Measurements from ENCODE around the gene SLC15A3. TPM values are rescaled to one million over a fixed set of nuclear protein-coding genes. Genes with fewer than 3 reads are reported as not detected.

SLC15A3 gene
- total RNA-seq, 4 donors from 2014 or later, result 6.3 to 16.5 (median 8.9) TPM

DNA sequence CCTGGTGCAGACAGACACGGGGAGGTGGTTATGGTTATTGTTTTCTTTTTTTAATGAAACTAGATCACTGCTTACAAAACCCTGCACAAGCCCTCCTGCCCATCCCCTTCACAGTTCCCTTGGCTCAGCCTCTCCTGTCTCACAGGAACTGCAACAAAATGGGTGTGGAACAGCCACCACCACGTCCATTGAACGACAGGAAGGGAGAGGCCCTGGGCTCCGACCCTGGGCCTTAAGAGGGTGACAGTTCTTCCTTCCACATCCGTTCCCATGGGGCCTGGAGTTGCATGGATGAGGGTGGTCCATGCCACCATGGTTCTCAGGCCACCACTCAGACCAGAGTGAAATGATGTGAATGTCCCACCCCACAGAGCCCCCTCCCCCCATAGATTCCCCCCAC, 61.3 kb downstream of the SLC15A3 start:
- no peak for DNase-seq
- no peaks in the 10 kb centered on the region for H3K27me3 ChIP-seq
- WGBS, 2 donors, result 57 to 63% methylated on average over 4 to 5 of the region's 5 CpGs
- H3K4me3 ChIP-seq (replicated peaks in 1 of 3), result no peak overlapping the region
- no peak overlapping the region for H3K27ac ChIP-seq
- TF ChIP-seq POLR2A (IDR thresholded peaks at IDR 0.05), result no peak
- TF ChIP-seq, protein P1, sequence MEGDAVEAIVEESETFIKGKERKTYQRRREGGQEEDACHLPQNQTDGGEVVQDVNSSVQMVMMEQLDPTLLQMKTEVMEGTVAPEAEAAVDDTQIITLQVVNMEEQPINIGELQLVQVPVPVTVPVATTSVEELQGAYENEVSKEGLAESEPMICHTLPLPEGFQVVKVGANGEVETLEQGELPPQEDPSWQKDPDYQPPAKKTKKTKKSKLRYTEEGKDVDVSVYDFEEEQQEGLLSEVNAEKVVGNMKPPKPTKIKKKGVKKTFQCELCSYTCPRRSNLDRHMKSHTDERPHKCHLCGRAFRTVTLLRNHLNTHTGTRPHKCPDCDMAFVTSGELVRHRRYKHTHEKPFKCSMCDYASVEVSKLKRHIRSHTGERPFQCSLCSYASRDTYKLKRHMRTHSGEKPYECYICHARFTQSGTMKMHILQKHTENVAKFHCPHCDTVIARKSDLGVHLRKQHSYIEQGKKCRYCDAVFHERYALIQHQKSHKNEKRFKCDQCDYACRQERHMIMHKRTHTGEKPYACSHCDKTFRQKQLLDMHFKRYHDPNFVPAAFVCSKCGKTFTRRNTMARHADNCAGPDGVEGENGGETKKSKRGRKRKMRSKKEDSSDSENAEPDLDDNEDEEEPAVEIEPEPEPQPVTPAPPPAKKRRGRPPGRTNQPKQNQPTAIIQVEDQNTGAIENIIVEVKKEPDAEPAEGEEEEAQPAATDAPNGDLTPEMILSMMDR (IDR thresholded peaks at IDR 0.05), result no peak
- H3K9me3 ChIP-seq, result no peaks in the 10 kb centered on the region
- H3K4me1 ChIP-seq, result no peaks in the 10 kb centered on the region
- peaks cover 16 to 31% of the 10 kb centered on the region in 2 donors for H3K36me3 ChIP-seq
- intact Hi-C loops (cut with DNase I), result no loop called here

DNA sequence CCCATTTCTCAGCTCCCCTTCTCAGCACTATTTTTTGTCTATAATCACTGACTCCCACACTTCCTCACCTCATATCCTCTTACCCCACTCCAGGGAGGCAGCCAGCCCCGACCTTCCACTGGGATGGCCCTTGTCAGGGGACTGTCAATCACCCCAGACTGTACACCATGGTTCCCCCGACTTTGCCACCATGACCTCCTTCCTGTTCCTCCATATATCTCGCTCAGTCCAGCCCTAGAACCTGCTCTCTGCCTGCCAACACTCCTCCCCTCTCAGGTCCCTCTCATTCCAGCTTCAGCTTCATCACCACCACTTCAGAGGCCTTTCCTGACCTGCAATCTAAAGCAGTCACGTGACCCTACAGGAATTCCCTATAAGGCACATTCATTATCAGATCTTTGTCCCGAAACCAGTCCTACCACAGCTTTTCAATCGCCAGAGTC, 62.1 kb downstream of the SLC15A3 start:
- TF ChIP-seq POLR2A (IDR thresholded peaks at IDR 0.05), result no peak
- TF ChIP-seq, protein P1 (IDR thresholded peaks at IDR 0.05), result no peak
- no peaks in the 10 kb centered on the region for H3K4me1 ChIP-seq
- intact Hi-C loops (cut with DNase I), result no loop called here
- peaks cover 8 to 23% of the 10 kb centered on the region in 2 donors for H3K36me3 ChIP-seq
- H3K27ac ChIP-seq, result no peak overlapping the region
- no peaks in the 10 kb centered on the region for H3K27me3 ChIP-seq
- DNase-seq, result no peak
- H3K9me3 ChIP-seq, result no peaks in the 10 kb centered on the region
- H3K4me3 ChIP-seq (replicated peaks in 1 of 3), result no peak overlapping the region
- 67 to 70% methylated on average over 6 of the region's 6 CpGs for whole genome bisulfite sequencing, 2 donors

DNA sequence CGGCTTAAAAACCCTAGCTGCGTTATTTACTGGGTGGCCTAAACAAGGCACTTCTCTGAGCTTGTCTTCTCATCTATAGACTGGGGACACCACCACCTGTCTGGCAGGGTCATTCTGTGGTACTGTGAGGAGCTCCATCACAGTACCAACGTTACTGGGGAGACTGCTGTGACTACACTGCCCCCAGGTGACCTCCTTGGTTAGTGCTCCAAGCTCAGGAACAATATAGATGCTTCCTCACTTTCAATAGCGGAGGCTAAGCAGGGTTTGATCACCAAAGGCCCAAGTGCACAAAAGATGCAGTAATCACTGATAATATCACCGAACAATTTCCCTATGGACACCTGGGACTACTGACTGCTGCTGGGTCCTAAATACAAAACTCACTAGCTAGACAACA, 64.4 kb downstream of the SLC15A3 start:
- Histone ChIP-seq H3K27ac (no peak overlapping the region), H3K27me3 (no peaks in the 10 kb centered on the region), H3K4me1 (no peaks in the 10 kb centered on the region), H3K9me3 (no peaks in the 10 kb centered on the region), H3K4me3 (replicated peaks in 1 of 3) (no peak overlapping the region), H3K36me3 (peaks cover 0 to 2% of the 10 kb centered on the region in 2 donors)
- DNase-seq, result peak; percentile 43 to 45
- WGBS, 2 donors, result 55 to 75% methylated on average over 5 of the region's 5 CpGs
- intact Hi-C loops (cut with DNase I), result no loop called here
- TF ChIP-seq, protein P1 (IDR thresholded peaks at IDR 0.05), result peak in 4 of 6 experiments; percentile 26 to 57 (median 45)
- TF ChIP-seq POLR2A (IDR thresholded peaks at IDR 0.05), result no peak

Small RNA genes within 50 kb of the gene (small RNA-seq; reads per million reads assigned to genes)
- gene RNU6-933P, result not detected

Other genes starting within 250 kb of the SLC15A3 start
- not detected for gene MS4A18, start 227.5 kb downstream of the SLC15A3 start, total RNA-seq
- gene MS4A15, start 195.3 kb downstream of the SLC15A3 start, total RNA-seq, result not detected
- gene MS4A10, start 166.8 kb downstream of the SLC15A3 start, total RNA-seq, result not detected
- 10 to 100 TPM in 2 of 4 donors, 1 to 10 TPM in 2; 6.7 to 19.6 (median 14.2) TPM for gene CCDC86, start 110.1 kb downstream of the SLC15A3 start, total RNA-seq
- gene PTGDR2, start 96.2 kb downstream of the SLC15A3 start, total RNA-seq, result under 1 TPM in 1 of 4 donors, not detected in 3; 0.11 TPM
- not detected for gene ZP1, start 84.6 kb downstream of the SLC15A3 start, total RNA-seq
- 10 to 100 TPM; 38.0 to 94.4 (median 71.5) TPM for gene PRPF19, start 45.6 kb downstream of the SLC15A3 start, total RNA-seq
- gene TMEM109, start 38.0 kb downstream of the SLC15A3 start, total RNA-seq, result 100 to 1,000 TPM in 2 of 4 donors, 10 to 100 TPM in 2; 61.9 to 105 (median 96.0) TPM
- 1 to 10 TPM; 3.3 to 8.3 (median 3.9) TPM for gene TMEM132A, start 27.7 kb downstream of the SLC15A3 start, total RNA-seq
- 1 to 10 TPM in 1 of 4 donors, under 1 TPM in 3; 0.40 to 2.7 (median 0.69) TPM for gene CD6, start 19.5 kb upstream of the SLC15A3 start, total RNA-seq
- gene CD5, start 150.3 kb upstream of the SLC15A3 start, total RNA-seq, result under 1 TPM in 3 of 4 donors, not detected in 1; 0.56 to 0.83 (median 0.81) TPM
- gene VPS37C, start 209.2 kb upstream of the SLC15A3 start, total RNA-seq, result 10 to 100 TPM; 13.0 to 18.2 (median 15.9) TPM

Data from thyroid gland (tissue), 4 donors.